Caco-2 (cell line): ENCODE data around the gene XIST. TPM values are rescaled to one million over a fixed set of nuclear protein-coding genes. Genes with fewer than 3 reads are reported as not detected.

Source experiments
- BruUV-seq: library from RNA; stranded (reverse); fragments of 400-500 nt; replicated peaks from 2 replicates; lab custom pipeline; 2021; lab: Mats Ljungman, UMichigan
- CTCF ChIA-PET: fragments of 300-600 bp; sonication (Branson Sonifier 250); formaldehyde crosslinking; loops from one replicate; lab custom pipeline; 2022; ENCODE audit warnings: antibody characterized with exemption; lab: Charles Lee
- POLR2A ChIA-PET: fragments of 300-600 bp; sonication (Branson Sonifier 250); formaldehyde crosslinking; loops from one replicate; lab custom pipeline; 2022; ENCODE audit warnings: antibody characterized with exemption; lab: Charles Lee
- DNase-seq, 2 experiments: peaks; one replicate each; pipeline versions ENCODE4 v3.0.0 to v3.0.0-alpha.2; 2020 to 2022
- H3K27me3 ChIP-seq: replicated peaks from 2 replicates; pipeline ENCODE4 v1.6.0; 2011; ENCODE audit warnings: low read length; ENCODE audit not compliant: control insufficient read depth, insufficient read depth
- H3K36me3 ChIP-seq: 2 replicates; pipeline ENCODE4 v1.5.1; 2011; ENCODE audit warnings: low read length; ENCODE audit not compliant: control insufficient read depth, insufficient read depth
- H3K4me1 ChIP-seq: fragments of 250-450 bp; sonication (Bioruptor Pico); 2 replicates; pipeline ENCODE4 v1.5.1; 2020; ENCODE audit warnings: mild to moderate bottlenecking
- H3K4me3 ChIP-seq: 2 replicates; pipeline ENCODE4 v1.5.1; 2011; ENCODE audit warnings: low read depth, mild to moderate bottlenecking, control low read depth, low read length
- H3K9me3 ChIP-seq: fragments of 250-450 bp; sonication (Bioruptor Pico); 2 replicates; pipeline ENCODE4 v1.5.1; 2020; ENCODE audit warnings: mild to moderate bottlenecking, moderate library complexity
- H3K27ac Mint-ChIP-seq: one replicate; pipeline ENCODE4 v1.8.0; 2022; ENCODE audit warnings: mixed read lengths; ENCODE audit not compliant: unreplicated experiment
- H3K27me3 Mint-ChIP-seq: one replicate; pipeline ENCODE4 v1.8.0; 2022; ENCODE audit warnings: mixed read lengths; ENCODE audit not compliant: insufficient read depth, unreplicated experiment
- H3K36me3 Mint-ChIP-seq: one replicate; pipeline ENCODE4 v1.8.0; 2022; ENCODE audit warnings: mild to moderate bottlenecking, mixed read lengths; ENCODE audit not compliant: insufficient read depth, unreplicated experiment
- H3K4me1 Mint-ChIP-seq: one replicate; pipeline ENCODE4 v1.8.0; 2022; ENCODE audit warnings: low read depth, mixed read lengths; ENCODE audit not compliant: unreplicated experiment
- H3K4me3 Mint-ChIP-seq: one replicate; pipeline ENCODE4 v1.8.0; 2022; ENCODE audit warnings: mild to moderate bottlenecking, moderate library complexity, mixed read lengths; ENCODE audit not compliant: unreplicated experiment
- H3K9me3 Mint-ChIP-seq: one replicate; pipeline ENCODE4 v1.8.0; 2022; ENCODE audit warnings: mixed read lengths; ENCODE audit not compliant: unreplicated experiment
- CTCF ChIP-seq, 2 experiments: fragments of 200-600 bp in 1 of 2; IDR thresholded peaks; 1 replicate in 1 of 2; 2 replicates in 1 of 2; pipeline versions ENCODE4 v1.5.1 to v1.8.0; 2011 to 2022; ENCODE audit warnings: antibody characterized with exemption in 1 of 2, control low read depth in 1 of 2, inconsistent platforms in 1 of 2, low read depth in 1 of 2, low read length in 1 of 2, mild to moderate bottlenecking in 1 of 2, moderate library complexity in 1 of 2; ENCODE audit not compliant: insufficient read depth in 1 of 2, severe bottlenecking in 1 of 2, unreplicated experiment in 1 of 2
- intact Hi-C: fragments of 100-400 bp; cut with micrococcal nuclease; formaldehyde crosslinking; loops from one replicate; pipeline ENCODE4 v1.10.0; 2022; ENCODE audit not compliant: unreplicated experiment
- total RNA-seq: library from RNA; stranded (reverse); gene quantifications from 2 replicates; pipeline ENCODE4 v1.2.3, GENCODE V29; 2022

The XIST gene
- total RNA-seq, 1 experiment from 2014 or later, result 0.18 TPM

- Mint-ChIP-seq H3K9me3 (no peaks in the 10 kb centered on the region), H3K4me3 (no peak overlapping the region), H3K4me1 (no peaks in the 10 kb centered on the region), H3K27me3 (peaks cover 3% of the 10 kb centered on the region), H3K27ac (no peak overlapping the region), H3K36me3 (no peaks in the 10 kb centered on the region)
- no peaks in the 10 kb centered on the region for H3K9me3 ChIP-seq
- H3K4me1 ChIP-seq, result no peaks in the 10 kb centered on the region
- no peak for DNase-seq
- POLR2A ChIA-PET, result no interaction called here
- no peaks in the 10 kb centered on the region for H3K27me3 ChIP-seq
- intact Hi-C loops, result no loop called here
- CTCF ChIA-PET, result no interaction called here
- TF ChIP-seq CTCF (IDR thresholded peaks at IDR 0.05; ENCODE audit: insufficient read depth in 1 of 2, low read depth in 1 of 2, low read length in 1 of 2, severe bottlenecking in 1 of 2, unreplicated experiment in 1 of 2), result no peak
- no peak overlapping the region for H3K4me3 ChIP-seq
- no peaks in the 10 kb centered on the region for H3K36me3 ChIP-seq
- BruUV-seq, result no TSS peak
Observed at GRCh38 chrX:73829890-73830466, 22.5 kb downstream of the XIST start.

- TF ChIP-seq CTCF (IDR thresholded peaks at IDR 0.05; ENCODE audit: insufficient read depth in 1 of 2, low read depth in 1 of 2, low read length in 1 of 2, severe bottlenecking in 1 of 2, unreplicated experiment in 1 of 2), result no peak
- Histone ChIP-seq H3K4me1 (no peaks in the 10 kb centered on the region), H3K36me3 (no peaks in the 10 kb centered on the region), H3K27me3 (no peaks in the 10 kb centered on the region), H3K9me3 (no peaks in the 10 kb centered on the region), H3K4me3 (no peak overlapping the region)
- DNase-seq, result no peak
- H3K27ac Mint-ChIP-seq, result no peak overlapping the region
- peaks cover 6% of the 10 kb centered on the region for H3K27me3 Mint-ChIP-seq
- no peaks in the 10 kb centered on the region for H3K4me1 Mint-ChIP-seq
- CTCF ChIA-PET, result no interaction called here
- no peaks in the 10 kb centered on the region for H3K36me3 Mint-ChIP-seq
- H3K9me3 Mint-ChIP-seq, result no peaks in the 10 kb centered on the region
- intact Hi-C loops, result no loop called here
- no TSS peak for BruUV-seq
- no peak overlapping the region for H3K4me3 Mint-ChIP-seq
- POLR2A ChIA-PET, result no interaction called here
Observed at GRCh38 chrX:73828080-73828720, 24.3 kb downstream of the XIST start.

DNA sequence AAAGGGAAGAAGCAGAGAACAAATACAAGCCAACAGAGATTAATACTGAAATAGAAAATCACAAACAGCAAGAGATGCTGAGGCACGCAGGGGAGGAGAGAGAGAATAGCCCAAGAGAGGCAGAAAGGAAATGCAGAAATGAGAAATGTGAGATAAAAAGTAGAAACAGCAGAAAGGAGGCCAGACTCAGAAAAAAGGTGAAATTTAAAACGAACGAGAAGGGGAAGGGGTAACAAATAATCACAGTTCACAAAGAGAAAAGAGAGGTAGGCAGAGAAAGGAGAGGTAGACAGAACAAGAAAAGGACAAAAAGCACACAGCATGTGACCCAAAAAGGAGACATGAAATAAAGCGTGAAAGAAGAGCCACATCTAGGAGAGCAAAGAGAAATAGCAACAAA is 25.1 kb downstream of the XIST start:
- ChIA-PET CTCF (no interaction called here), POLR2A (no interaction called here)
- Mint-ChIP-seq H3K27ac (no peak overlapping the region), H3K4me1 (no peaks in the 10 kb centered on the region), H3K36me3 (no peaks in the 10 kb centered on the region), H3K27me3 (peaks cover 6% of the 10 kb centered on the region), H3K9me3 (no peaks in the 10 kb centered on the region), H3K4me3 (no peak overlapping the region)
- Histone ChIP-seq H3K36me3 (no peaks in the 10 kb centered on the region), H3K9me3 (no peaks in the 10 kb centered on the region), H3K4me3 (no peak overlapping the region), H3K4me1 (no peaks in the 10 kb centered on the region), H3K27me3 (no peaks in the 10 kb centered on the region)
- intact Hi-C loops, result no loop called here
- no peak for DNase-seq
- BruUV-seq, result no TSS peak
- no peak for TF ChIP-seq CTCF (IDR thresholded peaks at IDR 0.05; ENCODE audit: insufficient read depth in 1 of 2, low read depth in 1 of 2, low read length in 1 of 2, severe bottlenecking in 1 of 2, unreplicated experiment in 1 of 2)
